SK-N-SH treated with all-trans-retinoic acid at 6 μM for 48 hours (cell line): ENCODE data around the gene ARHGEF25.

ENCODE experiments used
- ARNTL ChIP-seq: fragments of 450-650 bp; formaldehyde crosslinking; IDR thresholded peaks from 2 replicates; pipeline ENCODE4 v1.5.0; 2020; ENCODE audit warnings: low read depth, mild to moderate bottlenecking, moderate library complexity, borderline replicate concordance
- TF ChIP-seq, protein P1 (sequence below): fragments of 250-450 bp; sonication (Bioruptor Pico); IDR thresholded peaks from 2 replicates; pipeline ENCODE4 v1.8.0; 2020; ENCODE audit warnings: mild to moderate bottlenecking, moderate library complexity, borderline replicate concordance
- TF ChIP-seq, protein P2 (sequence below): fragments of 250-450 bp; sonication (Bioruptor Pico); IDR thresholded peaks from 2 replicates; pipeline ENCODE4 v1.5.1; 2021; ENCODE audit warnings: mild to moderate bottlenecking, moderate library complexity

DNA sequence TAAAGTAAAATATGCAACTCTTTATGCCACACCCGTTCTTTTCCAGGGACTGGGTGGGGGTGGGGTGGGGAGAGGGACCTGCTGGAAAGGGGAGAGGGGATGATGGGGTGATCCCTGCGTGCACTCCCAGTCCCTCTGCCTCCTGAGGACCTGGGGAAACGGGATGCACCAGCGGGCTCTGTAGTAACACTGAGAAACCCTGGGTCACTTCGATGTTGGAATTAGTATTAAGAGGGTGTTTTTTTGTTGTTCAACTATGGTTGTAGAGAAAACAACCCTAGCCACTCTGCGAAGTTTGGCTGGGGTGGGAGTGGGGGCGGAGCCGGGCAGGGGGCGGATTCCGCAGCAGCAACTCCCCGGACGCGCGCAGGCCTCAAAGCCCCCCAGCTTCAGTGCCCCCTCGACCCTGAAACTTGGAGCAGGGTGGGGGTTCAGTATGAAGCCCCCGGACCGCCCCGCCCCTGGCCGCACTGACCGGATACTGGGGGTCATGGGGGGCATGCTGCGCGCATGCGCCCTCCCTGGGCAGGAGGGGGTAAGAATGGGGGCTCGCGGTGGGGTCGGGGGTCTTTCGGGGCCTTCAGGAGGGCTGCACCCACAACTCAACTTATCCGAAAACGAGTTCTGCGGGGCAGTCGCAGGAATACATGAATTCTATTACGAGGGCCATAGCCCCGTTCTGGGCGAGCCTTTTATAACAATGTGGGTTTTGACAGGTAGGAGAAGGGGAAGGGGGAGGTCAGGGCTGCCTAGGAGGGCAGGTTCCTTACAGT lies 1.3 kb upstream of the ARHGEF25 start:
- TF ChIP-seq, protein P1, sequence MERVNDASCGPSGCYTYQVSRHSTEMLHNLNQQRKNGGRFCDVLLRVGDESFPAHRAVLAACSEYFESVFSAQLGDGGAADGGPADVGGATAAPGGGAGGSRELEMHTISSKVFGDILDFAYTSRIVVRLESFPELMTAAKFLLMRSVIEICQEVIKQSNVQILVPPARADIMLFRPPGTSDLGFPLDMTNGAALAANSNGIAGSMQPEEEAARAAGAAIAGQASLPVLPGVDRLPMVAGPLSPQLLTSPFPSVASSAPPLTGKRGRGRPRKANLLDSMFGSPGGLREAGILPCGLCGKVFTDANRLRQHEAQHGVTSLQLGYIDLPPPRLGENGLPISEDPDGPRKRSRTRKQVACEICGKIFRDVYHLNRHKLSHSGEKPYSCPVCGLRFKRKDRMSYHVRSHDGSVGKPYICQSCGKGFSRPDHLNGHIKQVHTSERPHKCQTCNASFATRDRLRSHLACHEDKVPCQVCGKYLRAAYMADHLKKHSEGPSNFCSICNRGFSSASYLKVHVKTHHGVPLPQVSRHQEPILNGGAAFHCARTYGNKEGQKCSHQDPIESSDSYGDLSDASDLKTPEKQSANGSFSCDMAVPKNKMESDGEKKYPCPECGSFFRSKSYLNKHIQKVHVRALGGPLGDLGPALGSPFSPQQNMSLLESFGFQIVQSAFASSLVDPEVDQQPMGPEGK = no peak
- TF ChIP-seq ARNTL (CRISPR knock-in tag) = no peak
- TF ChIP-seq, protein P2, sequence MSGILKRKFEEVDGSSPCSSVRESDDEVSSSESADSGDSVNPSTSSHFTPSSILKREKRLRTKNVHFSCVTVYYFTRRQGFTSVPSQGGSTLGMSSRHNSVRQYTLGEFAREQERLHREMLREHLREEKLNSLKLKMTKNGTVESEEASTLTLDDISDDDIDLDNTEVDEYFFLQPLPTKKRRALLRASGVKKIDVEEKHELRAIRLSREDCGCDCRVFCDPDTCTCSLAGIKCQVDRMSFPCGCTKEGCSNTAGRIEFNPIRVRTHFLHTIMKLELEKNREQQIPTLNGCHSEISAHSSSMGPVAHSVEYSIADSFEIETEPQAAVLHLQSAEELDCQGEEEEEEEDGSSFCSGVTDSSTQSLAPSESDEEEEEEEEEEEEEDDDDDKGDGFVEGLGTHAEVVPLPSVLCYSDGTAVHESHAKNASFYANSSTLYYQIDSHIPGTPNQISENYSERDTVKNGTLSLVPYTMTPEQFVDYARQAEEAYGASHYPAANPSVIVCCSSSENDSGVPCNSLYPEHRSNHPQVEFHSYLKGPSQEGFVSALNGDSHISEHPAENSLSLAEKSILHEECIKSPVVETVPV (CRISPR knock-in tag) = no peak
